Kidney tubule cell (primary cell): ENCODE results near the gene ZNF428.
"Not testable (repeated sequence)": the region's sequence is repeated elsewhere in the genome, so short reads cannot be mapped to it uniquely, and the experiment has no call there.

ENCODE experiments used
- DNase-seq: peaks from one replicate; pipeline ENCODE4 v3.0.0-alpha.2; 2018; ENCODE audit warnings: low spot score

ZNF428 gene

DNA sequence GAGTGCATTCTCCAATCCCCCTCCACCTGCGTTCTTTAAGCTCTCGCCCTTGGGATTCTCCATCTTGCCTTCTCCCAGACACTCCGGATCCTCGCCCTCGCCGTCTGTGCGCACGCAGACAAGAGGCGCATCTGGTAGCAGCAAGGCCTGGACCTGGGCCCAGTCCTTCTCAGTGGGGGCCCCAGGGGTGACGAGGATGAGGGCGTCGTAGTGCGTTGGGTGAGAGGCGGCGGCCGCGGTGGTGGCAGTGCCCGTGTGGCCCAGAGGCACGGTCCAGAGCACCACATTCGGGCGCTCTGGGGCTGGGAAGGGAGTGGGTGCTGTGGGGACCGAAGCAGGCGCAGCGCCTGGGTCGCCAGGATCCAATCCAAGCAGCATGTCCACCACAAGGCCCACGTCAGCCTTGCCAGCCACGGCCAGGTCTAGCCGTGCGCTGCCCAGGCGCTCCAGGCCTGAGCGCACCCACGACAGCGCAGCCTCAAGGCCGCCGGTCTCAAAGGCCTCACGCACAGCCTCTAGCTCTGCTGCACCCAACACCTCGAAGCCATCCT, 26.6 kb downstream of the ZNF428 start:
- DNase-seq = no peak

- no peak for DNase-seq
These were observed 27.3 kb downstream of the ZNF428 start for GRCh38 chr19:43591904-43592772.

DNA sequence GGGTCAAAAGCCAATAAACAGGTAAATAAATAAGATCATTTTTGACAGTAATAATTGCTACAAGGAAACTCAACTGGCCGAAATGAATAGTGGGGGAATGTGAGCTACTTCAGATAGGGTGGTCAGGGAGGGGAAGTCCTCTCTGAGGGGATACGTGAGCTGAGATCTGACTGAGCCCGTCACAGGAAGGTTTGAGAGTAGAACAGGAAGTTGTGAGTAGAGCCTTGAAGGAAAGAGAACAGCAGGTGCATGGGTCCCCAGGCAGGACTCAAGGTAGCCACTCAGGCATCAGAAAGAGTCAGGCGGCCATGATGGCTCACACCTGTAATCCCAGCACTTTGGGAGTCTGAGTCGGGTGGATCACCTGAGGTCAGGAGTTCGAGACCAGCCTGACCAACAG, 29.8 kb downstream of the ZNF428 start:
- no peak for DNase-seq

DNA sequence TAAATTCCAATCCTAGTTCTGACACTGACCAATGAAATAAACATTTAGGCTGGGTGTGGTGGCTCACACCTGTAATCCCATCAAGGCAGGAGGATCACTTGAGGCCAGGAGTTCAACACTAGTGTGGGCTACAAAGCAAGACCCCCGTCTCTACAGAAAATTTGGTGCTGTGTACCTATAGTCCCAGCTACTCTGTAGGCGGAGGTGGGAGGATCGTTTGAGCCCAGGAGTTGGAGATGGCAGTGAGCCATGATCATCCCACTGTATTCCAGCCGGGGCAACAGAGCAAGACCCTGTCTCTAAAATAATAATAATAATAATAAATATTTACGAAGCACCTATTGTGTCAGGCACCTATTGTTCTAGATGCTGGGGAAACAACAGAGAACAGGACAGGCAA, 30.2 kb downstream of the ZNF428 start:
- no peak for DNase-seq

DNA sequence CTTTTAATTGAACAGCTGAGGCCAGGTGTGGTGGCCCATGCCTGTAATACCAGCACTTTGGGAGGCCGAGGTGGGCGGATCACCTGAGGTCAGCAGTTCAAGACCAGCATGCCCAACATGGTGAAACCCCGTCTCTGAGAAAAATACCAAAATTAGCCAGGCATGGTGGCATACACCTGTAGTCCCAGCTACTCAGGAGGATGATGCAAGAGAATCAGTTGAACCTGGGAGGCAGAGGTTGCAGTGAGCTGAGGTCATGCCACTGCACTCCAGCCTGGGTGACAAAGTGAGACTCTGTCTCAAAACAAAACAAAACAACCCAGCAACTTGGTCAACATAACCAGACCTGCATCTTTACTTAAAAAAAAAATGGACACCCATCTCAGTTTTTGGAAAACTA, 32.4 kb downstream of the ZNF428 start:
- DNase-seq = not testable (repeated sequence)

GRCh38 chr19:43586346-43586745, 33.1 kb downstream of the ZNF428 start:
- DNase-seq = no peak

GRCh38 chr19:43584484-43584883, 34.9 kb downstream of the ZNF428 start:
- peak; percentile 64 for DNase-seq

DNA sequence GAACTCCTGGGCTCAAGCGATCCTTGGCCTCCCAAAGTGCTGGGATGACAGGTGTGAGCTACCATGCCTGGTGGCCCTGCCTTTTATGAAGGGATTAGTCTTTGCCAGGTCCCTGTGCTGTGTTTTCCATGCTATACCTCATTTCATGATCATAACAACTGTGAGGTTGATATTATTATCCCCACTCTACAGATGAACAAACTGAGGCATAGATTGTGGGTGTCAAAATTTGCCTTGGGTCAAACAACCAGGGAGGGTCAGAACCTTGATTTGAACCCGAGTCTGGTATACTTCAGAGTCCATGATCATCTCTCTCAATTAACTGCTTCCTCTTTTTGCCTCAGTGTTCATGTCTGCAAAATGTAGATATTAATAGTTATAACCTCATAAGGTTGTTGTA, 36.9 kb downstream of the ZNF428 start:
- DNase-seq = no peak

DNA sequence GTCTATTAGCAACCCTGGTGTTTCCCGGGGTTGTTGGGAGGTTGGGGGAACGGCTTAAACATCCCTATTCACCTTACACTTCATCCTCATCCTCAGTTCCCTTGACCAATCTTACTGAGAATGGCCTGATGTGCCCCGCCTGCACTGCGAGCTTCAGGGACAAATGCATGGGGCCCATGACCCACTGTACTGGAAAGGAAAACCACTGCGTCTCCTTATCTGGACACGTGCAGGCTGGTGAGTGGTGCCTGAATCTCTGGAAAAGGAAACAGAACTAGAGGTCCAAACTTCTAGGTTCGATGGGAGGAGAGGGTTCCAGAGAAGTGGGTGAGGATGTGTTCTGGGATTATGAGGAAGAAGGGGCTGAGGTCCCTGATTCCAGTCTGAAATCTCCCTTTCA, 38.0 kb downstream of the ZNF428 start:
- no peak for DNase-seq

DNA sequence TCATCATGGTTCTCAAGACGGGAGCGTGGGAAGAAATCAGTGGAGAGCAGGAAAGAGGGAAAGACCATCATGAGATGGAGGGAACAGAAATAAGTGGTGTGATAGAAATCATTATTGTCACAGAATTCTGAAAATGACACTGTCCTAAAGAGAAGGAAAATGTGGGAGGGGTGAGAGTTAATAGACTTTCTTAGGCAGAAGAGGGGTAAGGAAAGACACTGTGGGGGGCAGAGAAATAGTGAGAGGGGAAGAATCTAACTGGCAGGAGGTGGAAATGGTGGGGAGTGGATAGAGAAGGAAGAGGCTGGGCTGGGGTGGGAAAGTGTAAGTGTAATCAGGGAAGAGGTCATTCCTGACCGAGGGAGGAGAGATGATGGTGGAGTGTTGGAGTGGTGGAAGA, 40.6 kb downstream of the ZNF428 start:
- DNase-seq = no peak

- no peak for DNase-seq
These were observed 43.2 kb downstream of the ZNF428 start for GRCh38 chr19:43575955-43576878.

DNA sequence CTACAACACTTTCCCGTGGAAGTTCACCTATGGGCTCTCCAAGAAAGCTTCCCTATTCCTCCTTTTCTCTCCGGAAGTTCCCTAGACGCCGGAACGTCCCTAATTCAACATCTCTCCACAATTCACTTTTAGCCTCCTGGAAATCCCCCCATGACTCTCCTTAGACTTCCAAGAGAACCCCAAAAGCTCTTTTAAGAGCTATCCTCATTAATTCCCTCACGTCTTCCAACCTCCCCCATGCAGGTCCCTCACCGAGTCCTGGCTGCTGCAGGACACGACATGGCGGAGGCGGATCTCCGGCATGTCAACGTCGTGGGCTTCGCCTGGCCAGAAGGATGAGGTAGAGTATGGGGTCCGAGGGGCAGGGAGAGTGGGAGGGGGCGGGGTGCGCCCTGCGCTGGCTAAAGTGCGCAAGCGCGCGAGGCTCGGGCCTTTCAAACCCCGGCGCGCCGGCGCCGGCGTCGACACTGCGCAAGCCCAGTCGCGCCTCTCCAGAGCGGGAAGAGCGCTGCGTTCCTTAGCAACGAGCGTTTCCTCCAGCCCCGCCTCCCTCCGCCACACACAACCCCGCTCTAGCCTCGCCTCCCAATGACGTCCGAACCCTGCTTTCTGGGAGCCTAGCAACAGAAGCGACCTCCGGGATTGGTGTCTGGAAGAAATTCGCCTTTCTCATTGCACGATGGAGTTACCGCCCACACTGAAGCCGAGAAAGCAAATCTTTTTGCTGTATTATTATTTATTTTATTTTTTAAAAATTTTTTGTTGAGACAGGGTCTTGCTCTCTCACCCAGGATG, 44.1 kb downstream of the ZNF428 start, which contains the start of the genes PINLYP and XRCC1:
PINLYP (plus strand) TSS at position 646 of the 795 bp plus-strand sequence. CDS start 1,391 bp downstream, outside the sequence.
XRCC1 (minus strand) TSS at position 372 of the 795 bp plus-strand sequence; CDS start at position 303, 69 bp downstream.
- DNase-seq = peak; percentile 98

GRCh38 chr19:43574424-43575155, 44.8 kb downstream of the ZNF428 start:
- DNase-seq = peak; percentile 94

DNA sequence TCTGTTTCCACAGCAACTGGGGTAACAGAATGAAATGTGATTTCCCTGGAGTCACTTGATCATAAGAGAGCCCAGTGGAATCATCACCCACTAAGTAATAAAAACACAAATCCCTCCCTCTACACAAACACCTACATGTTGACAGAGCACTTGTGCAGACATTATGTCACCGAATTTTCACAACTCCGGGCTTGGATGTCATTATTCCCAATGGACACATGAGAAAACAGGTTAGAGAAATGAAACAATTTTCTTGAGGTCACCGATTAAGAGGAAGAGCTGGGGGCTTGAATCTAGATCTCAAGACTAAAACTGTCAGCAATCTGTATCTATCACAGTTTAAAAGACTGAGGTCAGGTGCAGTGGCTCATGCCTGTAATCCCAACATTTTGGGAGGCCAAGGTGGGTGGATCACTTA, 47.2 kb downstream of the ZNF428 start:
- peak; percentile 10 for DNase-seq

DNA sequence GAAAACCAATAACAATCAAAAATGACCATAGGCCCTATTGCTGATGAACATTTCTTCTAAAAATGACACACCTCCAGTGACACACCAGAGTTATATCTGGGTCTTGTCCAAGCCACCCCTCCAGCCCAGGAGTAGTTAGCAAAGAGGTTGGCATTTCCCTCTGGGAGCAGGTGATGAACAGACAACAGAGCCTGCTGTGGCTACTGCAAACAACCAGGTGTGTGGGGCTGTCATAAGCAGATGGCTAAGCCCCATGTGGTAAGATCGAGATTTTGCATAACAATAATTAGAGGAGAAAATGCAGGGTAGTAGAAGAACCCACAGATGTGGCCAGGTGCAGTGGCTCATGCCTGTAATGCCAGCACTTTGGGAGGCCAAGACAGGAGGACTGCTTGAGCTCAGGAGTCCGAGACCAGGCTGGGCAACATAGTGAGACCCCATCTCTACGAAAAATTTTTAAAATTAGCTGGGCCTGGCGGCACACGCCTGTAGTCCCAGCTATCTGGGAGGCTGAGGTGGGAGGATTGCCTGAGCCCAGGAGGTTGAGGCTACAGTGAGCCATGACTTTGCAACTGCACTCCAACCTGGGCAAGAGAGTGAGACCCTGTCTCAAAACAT, 49.1 kb downstream of the ZNF428 start:
- peak; percentile 66 for DNase-seq

DNA sequence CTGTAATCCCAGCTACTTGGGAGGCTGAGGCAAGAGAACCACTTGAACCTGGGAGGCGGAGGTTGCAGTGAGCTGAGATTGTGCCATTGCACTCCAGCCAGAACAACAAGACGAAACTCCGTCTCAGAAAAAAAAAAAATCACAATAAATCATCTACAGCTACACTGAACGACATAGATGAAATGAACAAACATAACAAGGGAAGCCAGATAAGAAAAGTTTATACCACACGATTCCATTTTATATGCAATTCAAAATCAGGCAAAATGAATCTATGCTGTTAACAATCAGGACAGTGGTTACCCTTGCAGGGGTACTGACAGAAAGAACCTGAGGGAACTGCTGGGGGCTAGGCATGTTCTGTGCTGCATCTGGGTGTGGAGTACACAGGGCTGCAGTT, 49.8 kb downstream of the ZNF428 start:
- no peak for DNase-seq

- no peak for DNase-seq
These were observed 54.6 kb downstream of the ZNF428 start for GRCh38 chr19:43564800-43565199.

DNA sequence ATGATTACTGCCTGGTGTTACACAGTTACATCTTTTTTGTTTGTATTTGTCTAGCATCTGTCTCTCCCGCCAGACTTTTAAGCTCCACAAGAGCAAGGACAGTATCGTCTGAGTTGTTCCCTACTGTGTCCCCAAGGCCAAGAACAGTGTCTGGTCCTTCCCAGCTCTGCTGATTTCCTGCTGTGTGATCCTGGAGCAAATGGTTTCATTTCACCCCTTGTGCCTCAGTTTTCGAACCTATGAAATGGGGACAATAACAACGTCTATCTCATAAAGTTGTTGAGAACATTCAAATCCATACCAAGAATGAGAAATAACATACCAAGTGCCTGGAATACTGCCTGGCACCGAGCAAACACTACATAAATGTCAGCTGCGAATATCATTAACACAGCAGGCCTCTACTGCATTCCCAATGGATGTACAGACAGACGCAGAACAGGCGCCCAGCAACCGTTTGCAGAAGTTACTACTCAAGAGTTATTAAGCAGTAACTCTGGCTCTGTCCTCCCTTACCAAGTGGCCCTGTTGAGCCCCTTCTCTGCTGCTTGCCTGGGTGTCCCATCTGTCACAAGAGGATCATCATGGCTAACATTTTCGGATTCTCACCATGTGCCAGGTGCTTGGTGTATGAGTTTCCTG, 55.5 kb downstream of the ZNF428 start:
- DNase-seq = no peak

- peak; percentile 82 for DNase-seq
These were observed 56.7 kb downstream of the ZNF428 start for GRCh38 chr19:43562698-43563241.
